ENCODE results near the gene ZC3H7A. TPM values are rescaled to one million over a fixed set of nuclear protein-coding genes. Genes with fewer than 3 reads are reported as not detected.

Gene ZC3H7A, protein sequence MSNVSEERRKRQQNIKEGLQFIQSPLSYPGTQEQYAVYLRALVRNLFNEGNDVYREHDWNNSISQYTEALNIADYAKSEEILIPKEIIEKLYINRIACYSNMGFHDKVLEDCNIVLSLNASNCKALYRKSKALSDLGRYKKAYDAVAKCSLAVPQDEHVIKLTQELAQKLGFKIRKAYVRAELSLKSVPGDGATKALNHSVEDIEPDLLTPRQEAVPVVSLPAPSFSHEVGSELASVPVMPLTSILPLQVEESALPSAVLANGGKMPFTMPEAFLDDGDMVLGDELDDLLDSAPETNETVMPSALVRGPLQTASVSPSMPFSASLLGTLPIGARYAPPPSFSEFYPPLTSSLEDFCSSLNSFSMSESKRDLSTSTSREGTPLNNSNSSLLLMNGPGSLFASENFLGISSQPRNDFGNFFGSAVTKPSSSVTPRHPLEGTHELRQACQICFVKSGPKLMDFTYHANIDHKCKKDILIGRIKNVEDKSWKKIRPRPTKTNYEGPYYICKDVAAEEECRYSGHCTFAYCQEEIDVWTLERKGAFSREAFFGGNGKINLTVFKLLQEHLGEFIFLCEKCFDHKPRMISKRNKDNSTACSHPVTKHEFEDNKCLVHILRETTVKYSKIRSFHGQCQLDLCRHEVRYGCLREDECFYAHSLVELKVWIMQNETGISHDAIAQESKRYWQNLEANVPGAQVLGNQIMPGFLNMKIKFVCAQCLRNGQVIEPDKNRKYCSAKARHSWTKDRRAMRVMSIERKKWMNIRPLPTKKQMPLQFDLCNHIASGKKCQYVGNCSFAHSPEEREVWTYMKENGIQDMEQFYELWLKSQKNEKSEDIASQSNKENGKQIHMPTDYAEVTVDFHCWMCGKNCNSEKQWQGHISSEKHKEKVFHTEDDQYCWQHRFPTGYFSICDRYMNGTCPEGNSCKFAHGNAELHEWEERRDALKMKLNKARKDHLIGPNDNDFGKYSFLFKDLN
- total RNA-seq: 41.0 and 45.5 TPM in 2 replicates

DNA sequence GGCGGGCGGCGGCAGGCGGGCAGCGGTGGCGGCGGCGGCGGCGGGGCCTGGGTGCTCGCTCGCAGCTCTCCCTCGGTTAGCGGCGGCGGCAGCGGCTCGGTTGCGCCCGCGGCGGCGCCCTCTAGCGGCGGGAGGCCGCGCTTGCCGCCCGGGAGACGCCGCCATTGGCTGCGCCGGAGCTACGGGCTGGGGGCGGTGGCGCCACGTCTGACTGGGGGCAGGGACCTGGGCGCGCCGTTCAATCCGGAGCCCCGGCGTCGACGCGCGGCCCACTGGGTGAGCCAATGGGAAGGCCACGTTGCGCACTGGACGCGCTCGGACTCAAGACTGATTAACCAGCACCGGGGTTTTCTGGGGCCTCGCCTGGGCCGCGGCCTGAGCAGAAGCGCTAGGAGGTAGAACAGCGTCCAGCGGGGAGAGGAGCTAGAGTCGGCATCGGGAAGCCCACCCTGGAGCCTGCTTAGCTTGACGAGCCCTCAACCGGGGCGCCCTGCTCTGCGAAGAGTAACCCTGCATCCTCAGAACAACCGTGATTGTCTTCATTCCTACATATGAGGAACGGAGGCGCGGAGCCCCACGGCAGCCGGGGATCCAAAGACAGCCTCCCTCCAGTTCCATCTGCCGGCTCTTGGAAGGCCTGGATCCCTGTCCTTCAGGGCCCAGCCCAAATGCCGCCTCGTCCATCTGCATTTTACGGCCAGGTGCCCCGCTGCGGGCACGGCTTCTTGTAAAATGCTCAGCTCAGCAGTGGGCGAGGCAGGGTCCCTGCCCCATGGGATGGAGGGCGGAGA lies at the start of gene ZC3H7A:
Gene ZC3H7A, minus strand, starts transcription at position 93 of the 791 bp plus-strand sequence. CDS start 14,904 bp downstream, outside the sequence.

DNA sequence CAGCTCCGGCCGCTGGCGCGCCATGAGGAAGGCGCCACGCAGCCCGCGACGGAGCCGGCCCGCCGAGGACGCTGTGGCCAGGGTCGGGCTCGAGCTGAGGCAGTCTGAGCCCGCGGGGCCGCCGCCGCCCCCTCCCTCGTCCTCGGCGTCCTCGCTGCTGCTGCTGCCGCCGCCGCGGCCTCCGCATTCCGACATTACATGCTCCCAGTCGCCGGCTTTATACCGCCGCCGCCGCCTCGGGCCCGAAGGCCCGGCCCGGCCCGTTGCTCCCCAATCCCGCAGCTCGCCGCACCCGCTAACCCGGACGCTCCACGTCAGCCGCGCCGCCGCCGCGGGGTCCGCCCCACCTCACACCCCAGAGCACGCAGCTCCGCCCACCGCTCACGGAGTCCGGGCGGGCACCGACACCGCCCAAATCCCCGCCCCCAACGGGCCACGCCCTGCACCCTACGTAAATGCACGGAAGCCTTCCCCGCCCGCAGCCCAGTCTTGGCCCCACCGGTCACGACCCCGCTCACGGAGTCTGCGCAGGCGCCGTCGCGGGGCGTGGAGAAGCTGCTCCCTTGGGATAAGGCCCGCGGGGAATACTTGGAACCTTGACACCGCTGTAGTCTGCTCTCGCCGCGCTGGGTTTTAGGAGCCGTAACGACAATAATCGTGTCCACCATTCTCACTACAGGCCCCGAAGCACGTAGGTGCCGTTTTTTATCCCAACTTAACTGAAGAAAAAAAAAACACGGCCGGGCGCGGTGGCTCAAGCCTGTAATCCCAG lies 54.3 kb downstream of the ZC3H7A start, which contains the start of gene TXNDC11:
Gene TXNDC11, minus strand, starts transcription at position 322 of the 772 bp plus-strand sequence. Its CDS starts 127 bp downstream, at position 195.

Other genes starting within 250 kb of the ZC3H7A start
- 37.0 and 39.9 TPM in 2 replicates for gene LITAF, start 210.3 kb downstream of the ZC3H7A start, total RNA-seq
- gene SNN, start 128.8 kb downstream of the ZC3H7A start, total RNA-seq: 7.3 and 10.2 TPM in 2 replicates
- 25.2 and 27.0 TPM in 2 replicates for gene TXNDC11, start 54.4 kb downstream of the ZC3H7A start, total RNA-seq
- 171 and 252 TPM in 2 replicates for gene RSL1D1, start 54.3 kb upstream of the ZC3H7A start, total RNA-seq
- gene GSPT1, start 118.7 kb upstream of the ZC3H7A start, total RNA-seq: 52.0 and 67.6 TPM in 2 replicates
- gene NPIPB2, start 144.8 kb upstream of the ZC3H7A start, total RNA-seq: 1.1 and 7.0 TPM in 2 replicates
- gene TNFRSF17, start 168.0 kb upstream of the ZC3H7A start, total RNA-seq: not detected in 2 replicates
- gene SNX29, start 179.5 kb upstream of the ZC3H7A start, total RNA-seq: 13.7 and 14.1 TPM in 2 replicates

Measured in cardiac ventricle fibroblast (primary cell).